Measurements from ENCODE around the gene PPP1R18.
A peak's percentile ranks its signal among the peaks of the same experiment; 100 is the strongest.

PPP1R18 gene

GRCh38 chr6:30690403-30691207 is 4.2 kb upstream of the PPP1R18 start, which contains the start of gene NRM:
TSS of gene NRM (minus strand) at chr6:30690984. CDS start at chr6:30690974, 10 bp downstream.
- H3K4me3 ChIP-seq (replicated peaks; ENCODE audit: low read depth, low read length): peak within 1 kb of the TSS; percentile 56
- peak; percentile 72 for DNase-seq (ENCODE audit: extremely low read depth, low read depth)
- no peak for TF ChIP-seq CTCF (IDR thresholded peaks at IDR 0.05; ENCODE audit: low read depth, low read length, missing control alignments)

DNA sequence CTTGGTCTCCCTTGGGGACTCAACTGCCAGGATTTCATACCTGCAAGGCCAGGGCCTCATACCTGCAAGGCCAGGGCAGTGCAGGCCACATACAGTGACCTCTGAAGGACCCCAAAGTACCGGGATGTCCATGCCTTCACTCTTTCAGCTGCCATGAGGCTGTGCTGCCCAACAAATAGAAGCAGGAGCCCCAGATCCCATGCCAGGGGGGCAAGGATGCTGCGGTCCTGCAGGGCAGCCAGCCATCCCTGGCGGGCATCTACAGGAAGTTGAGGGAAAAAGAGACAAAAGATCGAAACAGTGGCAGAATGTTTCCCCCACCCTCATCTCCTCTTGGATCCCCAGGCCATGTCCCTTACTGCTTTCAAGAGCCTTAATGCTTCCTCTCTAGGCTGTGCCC is 3.5 kb upstream of the PPP1R18 start:
- no peak for DNase-seq (ENCODE audit: extremely low read depth, low read depth)
- peak overlapping the region; percentile 56 for H3K4me3 ChIP-seq (replicated peaks; ENCODE audit: low read depth, low read length)
- no peak for TF ChIP-seq CTCF (IDR thresholded peaks at IDR 0.05; ENCODE audit: low read depth, low read length, missing control alignments)

DNA sequence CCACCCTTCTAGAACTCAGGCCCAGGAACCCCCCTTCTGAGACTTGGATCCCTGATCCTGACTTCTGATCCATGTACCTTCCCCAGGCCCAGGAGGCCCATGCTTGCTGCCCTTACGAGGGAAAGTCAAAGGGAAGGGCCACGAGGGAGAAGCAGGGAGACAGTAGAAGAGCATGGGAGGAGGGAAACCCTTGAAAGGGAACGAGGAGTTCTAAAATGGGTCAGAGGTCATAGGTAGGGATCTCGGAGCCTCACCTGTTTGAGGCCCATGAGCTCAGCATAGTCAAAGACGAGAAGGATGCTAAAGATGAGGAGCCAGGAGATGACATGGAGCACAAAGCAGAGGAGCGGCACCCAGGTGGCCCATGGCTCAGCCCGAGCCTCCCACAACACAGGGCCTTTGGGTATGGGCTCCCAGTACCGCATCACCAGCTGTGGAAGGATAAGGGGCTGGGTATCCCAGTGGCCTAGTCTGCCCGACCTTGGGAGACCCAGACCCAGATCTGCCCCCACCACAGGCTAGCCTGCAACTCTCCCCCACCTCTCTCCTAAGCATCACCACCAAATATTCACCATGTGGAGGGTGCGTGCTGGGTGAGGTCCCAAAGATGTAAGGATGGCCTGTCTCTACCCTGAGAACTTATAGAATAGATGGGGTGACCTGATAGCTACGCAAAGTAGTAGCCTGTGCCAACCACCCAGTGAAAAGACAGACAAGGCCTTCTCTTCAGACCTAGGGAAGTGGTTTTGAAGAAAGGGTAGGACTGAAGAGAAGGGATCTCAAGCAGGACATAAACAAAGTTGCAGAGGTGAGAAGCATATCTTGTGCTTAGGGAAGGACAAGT is 2.8 kb upstream of the PPP1R18 start:
- TF ChIP-seq CTCF (IDR thresholded peaks at IDR 0.05; ENCODE audit: low read depth, low read length, missing control alignments): no peak
- no peak for DNase-seq (ENCODE audit: extremely low read depth, low read depth)
- H3K4me3 ChIP-seq (replicated peaks; ENCODE audit: low read depth, low read length): peak overlapping the region; percentile 56

- no peak for TF ChIP-seq CTCF (IDR thresholded peaks at IDR 0.05; ENCODE audit: low read depth, low read length, missing control alignments)
- peak overlapping the region; percentile 79 for H3K4me3 ChIP-seq (replicated peaks; ENCODE audit: low read depth, low read length)
- DNase-seq (ENCODE audit: extremely low read depth, low read depth): no peak
These were observed 2.1 kb upstream of the PPP1R18 start for GRCh38 chr6:30688569-30688968.

DNA sequence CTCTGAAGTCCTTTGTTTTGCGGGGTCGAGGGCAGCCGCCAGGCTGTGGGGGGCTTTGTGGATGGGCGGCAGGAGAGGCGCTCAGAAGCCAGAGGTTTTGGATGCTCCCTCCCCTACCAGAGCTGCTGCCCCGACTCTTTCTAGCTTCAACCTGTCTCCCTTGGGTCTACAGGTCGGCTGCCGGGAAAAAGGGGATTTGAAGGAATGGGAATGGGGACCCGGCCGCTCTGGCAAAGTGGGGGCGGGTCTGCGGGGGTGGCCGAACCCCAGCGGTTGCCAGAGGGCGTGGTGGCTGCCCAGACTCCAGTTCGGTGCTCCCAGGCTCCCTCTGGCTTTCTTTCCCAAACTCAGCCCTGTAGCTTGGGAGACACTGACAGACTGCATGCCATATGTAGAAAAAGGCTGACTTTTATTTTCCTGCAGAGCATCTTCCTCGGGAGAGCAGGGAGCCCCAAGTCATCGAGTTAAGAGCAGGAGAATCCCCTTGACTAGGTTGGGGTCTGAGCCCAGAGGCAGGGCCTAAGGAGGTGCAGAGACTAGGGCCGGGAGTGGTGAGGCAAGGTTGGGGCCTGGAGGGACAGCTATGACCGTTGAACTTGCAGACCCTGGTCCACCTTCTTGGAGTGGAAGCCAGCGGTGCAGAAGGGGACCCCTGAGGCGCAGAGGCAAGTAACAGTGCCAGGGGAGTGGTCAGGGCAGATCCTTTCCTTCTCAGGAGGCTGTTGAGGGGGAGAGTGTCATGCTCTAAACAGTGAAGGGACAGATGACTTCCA is 1.4 kb upstream of the PPP1R18 start:
- TF ChIP-seq CTCF (IDR thresholded peaks at IDR 0.05; ENCODE audit: low read depth, low read length, missing control alignments): peak; percentile 22
- no peak for DNase-seq (ENCODE audit: extremely low read depth, low read depth)
- peak overlapping the region; percentile 79 for H3K4me3 ChIP-seq (replicated peaks; ENCODE audit: low read depth, low read length)

DNA sequence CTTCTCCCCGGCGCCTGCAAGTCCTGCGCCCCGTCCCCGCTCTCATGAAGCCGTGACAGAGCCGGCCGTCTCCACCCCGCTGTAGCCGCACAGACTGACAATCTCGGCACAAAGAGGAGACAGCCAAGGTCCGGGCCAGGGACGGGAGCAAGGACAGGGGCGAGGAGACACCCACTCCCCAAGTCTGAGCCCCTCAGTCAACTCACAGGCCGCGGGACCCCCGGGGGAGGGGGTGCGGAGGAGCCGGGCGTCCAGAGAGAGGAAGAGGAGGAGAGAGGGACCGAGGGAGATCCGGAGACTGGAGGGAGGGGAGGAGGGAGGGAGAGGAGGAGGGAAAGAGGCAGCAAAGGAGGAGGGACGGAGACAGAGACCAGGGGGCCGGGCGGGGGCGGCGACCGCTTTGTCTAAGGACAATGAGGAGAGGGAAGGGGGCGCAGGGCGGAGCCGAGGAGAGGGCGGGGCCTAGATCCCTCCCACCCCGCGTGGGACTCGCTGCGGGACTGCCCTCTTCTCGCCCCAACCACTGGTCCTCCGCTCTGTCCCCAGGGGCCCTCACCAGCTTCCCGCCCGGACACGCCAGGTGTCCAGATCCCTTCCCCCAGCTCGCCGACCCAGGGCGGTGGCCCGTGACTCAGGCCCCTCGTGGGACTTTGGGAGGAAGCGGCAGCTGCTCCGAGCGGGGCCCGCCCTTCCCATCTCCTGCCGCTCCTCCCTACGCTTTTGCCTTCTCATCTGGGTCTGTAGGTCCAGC is 638 bp upstream of the PPP1R18 start:
- peak overlapping the region; percentile 79 for H3K4me3 ChIP-seq (replicated peaks; ENCODE audit: low read depth, low read length)
- TF ChIP-seq CTCF (IDR thresholded peaks at IDR 0.05; ENCODE audit: low read depth, low read length, missing control alignments): no peak
- DNase-seq (ENCODE audit: extremely low read depth, low read depth): peak; percentile 81

Data from HFF-Myc (cell line).